GM12891 (cell line): ENCODE measurements around the gene GPR78.

Experiments
- PAX5 ChIP-seq: IDR thresholded peaks from 2 replicates; pipeline ENCODE4 v1.6.1; 2011; ENCODE audit warnings: low read length, moderate library complexity, mild to moderate bottlenecking; ENCODE audit not compliant: insufficient read depth, severe bottlenecking
- POLR2A ChIP-seq: IDR thresholded peaks from 2 replicates; pipeline ENCODE4 v1.6.1; 2011; ENCODE audit warnings: low read depth, low read length, control low read depth
- POLR2AphosphoS5 ChIP-seq: IDR thresholded peaks from 2 replicates; pipeline ENCODE4 v1.6.1; 2011; ENCODE audit warnings: low read depth, low read length, control low read depth
- POU2F2 ChIP-seq: IDR thresholded peaks from 2 replicates; pipeline ENCODE4 v1.6.1; 2011; ENCODE audit warnings: low read depth, mild to moderate bottlenecking, control low read depth, low read length, moderate library complexity
- TAF1 ChIP-seq: IDR thresholded peaks from 2 replicates; pipeline ENCODE4 v1.6.1; 2011; ENCODE audit warnings: low read depth, low read length, control low read depth

DNA sequence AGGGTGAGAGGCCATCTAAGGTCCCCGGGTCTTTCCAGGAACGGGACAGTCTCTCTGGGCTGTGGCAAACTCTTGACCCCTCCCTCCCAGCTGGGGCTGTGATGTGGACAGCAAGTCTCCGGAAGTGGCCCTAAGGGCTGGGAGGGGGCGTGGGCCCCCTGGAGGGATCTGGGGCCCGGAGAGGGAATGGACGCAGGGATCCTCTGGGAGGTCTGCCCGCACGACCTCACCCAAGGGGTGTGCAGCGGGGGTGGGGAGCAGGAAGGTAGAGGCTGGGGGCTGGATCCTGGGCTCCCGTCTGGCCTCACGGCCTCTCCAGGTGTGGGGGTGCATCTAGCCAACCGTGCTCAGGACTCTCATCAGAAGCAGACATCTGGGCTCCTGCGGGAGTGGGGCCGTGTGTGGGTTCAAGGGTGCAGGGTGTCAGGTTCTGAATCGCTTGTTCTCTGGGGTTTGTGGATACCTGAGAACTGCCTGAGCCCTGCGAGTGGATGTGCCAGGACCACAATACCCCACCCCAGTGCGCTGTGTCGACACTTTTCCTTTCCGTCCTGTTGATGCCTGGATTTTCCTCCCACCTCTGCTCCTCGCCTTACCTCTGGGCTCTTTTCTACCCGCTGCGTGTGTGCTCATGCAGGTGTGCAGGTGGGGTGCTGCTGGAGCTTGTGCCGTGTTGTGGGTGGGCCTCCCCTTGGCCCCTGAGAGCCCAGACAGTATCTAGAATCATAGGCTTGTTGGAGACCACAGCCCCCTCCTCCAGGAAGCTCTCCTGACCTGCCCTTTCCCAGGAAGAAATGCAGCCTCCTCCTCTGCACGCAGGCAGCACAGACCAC lies 13.3 kb downstream of the GPR78 start:
- TF ChIP-seq POLR2AphosphoS5 (no peak), POLR2A (no peak), PAX5 (no peak), TAF1 (no peak), POU2F2 (no peak)
